Stromal cell of bone marrow (primary cell): ENCODE measurements around the gene TUBGCP6.
A peak's percentile ranks its signal among the peaks of the same experiment; 100 is the strongest.

ENCODE experiments used
- DNase-seq: peaks from one replicate; pipeline ENCODE4 v3.0.0-alpha.2; 2012; ENCODE audit warnings: low read depth

The TUBGCP6 gene

GRCh38 chr22:50244420-50245213 lies at the start of gene TUBGCP6:
TUBGCP6 (minus strand) TSS chr22:50245023; CDS start chr22:50244459, 564 bp downstream.
- DNase-seq, result peak; percentile 90

GRCh38 chr22:50294319-50294656 lies 49.5 kb upstream of the TUBGCP6 start:
- DNase-seq, result no peak

- no peak for DNase-seq
These were observed 48.9 kb upstream of the TUBGCP6 start for GRCh38 chr22:50293441-50294318.

GRCh38 chr22:50292643-50293440 lies 48.0 kb upstream of the TUBGCP6 start:
- DNase-seq, result no peak

- no peak for DNase-seq
These were observed 45.3 kb upstream of the TUBGCP6 start for GRCh38 chr22:50289942-50290630.

- no peak for DNase-seq
These were observed 44.5 kb upstream of the TUBGCP6 start for GRCh38 chr22:50289151-50289941.

- DNase-seq, result no peak
These were observed 42.9 kb upstream of the TUBGCP6 start for GRCh38 chr22:50287731-50288130.

GRCh38 chr22:50286701-50287318 lies 42.0 kb upstream of the TUBGCP6 start:
- no peak for DNase-seq

- DNase-seq, result no peak
These were observed 41.5 kb upstream of the TUBGCP6 start for GRCh38 chr22:50286275-50286674.

GRCh38 chr22:50285568-50286229 lies 40.9 kb upstream of the TUBGCP6 start:
- no peak for DNase-seq

GRCh38 chr22:50284479-50284878 lies 39.7 kb upstream of the TUBGCP6 start:
- no peak for DNase-seq

GRCh38 chr22:50283821-50284220 lies 39.0 kb upstream of the TUBGCP6 start:
- no peak for DNase-seq

GRCh38 chr22:50282361-50283155 lies 37.7 kb upstream of the TUBGCP6 start:
- DNase-seq, result no peak

GRCh38 chr22:50281957-50282356 lies 37.1 kb upstream of the TUBGCP6 start:
- no peak for DNase-seq

- no peak for DNase-seq
These were observed 36.5 kb upstream of the TUBGCP6 start for GRCh38 chr22:50281384-50281760.

GRCh38 chr22:50280708-50281383 lies 36.0 kb upstream of the TUBGCP6 start:
- DNase-seq, result no peak

- DNase-seq, result no peak
These were observed 35.3 kb upstream of the TUBGCP6 start for GRCh38 chr22:50280022-50280707.
